Epithelial cell of esophagus (primary cell): Measurements from ENCODE around the gene ATP6V0E1.

Experiments
- DNase-seq: peaks from one replicate; pipeline ENCODE4 v3.0.0; 2010; ENCODE audit warnings: low read depth
- H3K4me3 ChIP-seq: 2 replicates; pipeline ENCODE4 v1.5.1; 2011; ENCODE audit warnings: mild to moderate bottlenecking, low read length, control low read depth
- CTCF ChIP-seq: IDR thresholded peaks from 2 replicates; pipeline ENCODE4 v1.5.1; 2011; ENCODE audit warnings: low read depth, mild to moderate bottlenecking, low read length, control low read depth, inconsistent platforms; ENCODE audit not compliant: insufficient read depth; ENCODE audit errors: missing control alignments

The ATP6V0E1 gene

GRCh38 chr5:173032730-173033129, 49.2 kb downstream of the ATP6V0E1 start:
- TF ChIP-seq CTCF = no peak
- H3K4me3 ChIP-seq = no peak overlapping the region
- DNase-seq = no peak

- TF ChIP-seq CTCF = no peak
- DNase-seq = no peak
- H3K4me3 ChIP-seq = no peak overlapping the region
These were observed 50.4 kb downstream of the ATP6V0E1 start for GRCh38 chr5:173033923-173034322.

- no peak for DNase-seq
- no peak overlapping the region for H3K4me3 ChIP-seq
- TF ChIP-seq CTCF = no peak
These were observed 52.5 kb downstream of the ATP6V0E1 start for GRCh38 chr5:173035904-173036707.

GRCh38 chr5:173039188-173039587, 55.6 kb downstream of the ATP6V0E1 start:
- no peak for DNase-seq
- no peak overlapping the region for H3K4me3 ChIP-seq
- no peak for TF ChIP-seq CTCF

- DNase-seq = no peak
These were observed 56.4 kb downstream of the ATP6V0E1 start for GRCh38 chr5:173039964-173040363.

GRCh38 chr5:173041881-173042762, 58.6 kb downstream of the ATP6V0E1 start:
- no peak for TF ChIP-seq CTCF
- H3K4me3 ChIP-seq = no peak overlapping the region
- no peak for DNase-seq

More at GRCh38 chr5:173039964-173040363, 56.4 kb downstream of the ATP6V0E1 start:
- no peak overlapping the region for H3K4me3 ChIP-seq
- no peak for TF ChIP-seq CTCF
